Right kidney (tissue), 9 donors: ENCODE data around the gene NOL4L.
A peak's percentile ranks its signal among the peaks of the same experiment; 100 is the strongest.

Source experiments
- DNase-seq: peaks from one replicate; pipeline ENCODE4 v3.0.0-alpha.2; 2016
- long read RNA-seq, 8 donors: transcript quantifications; one replicate each; lab custom pipeline, GENCODE V29; 2026

Gene NOL4L, protein sequence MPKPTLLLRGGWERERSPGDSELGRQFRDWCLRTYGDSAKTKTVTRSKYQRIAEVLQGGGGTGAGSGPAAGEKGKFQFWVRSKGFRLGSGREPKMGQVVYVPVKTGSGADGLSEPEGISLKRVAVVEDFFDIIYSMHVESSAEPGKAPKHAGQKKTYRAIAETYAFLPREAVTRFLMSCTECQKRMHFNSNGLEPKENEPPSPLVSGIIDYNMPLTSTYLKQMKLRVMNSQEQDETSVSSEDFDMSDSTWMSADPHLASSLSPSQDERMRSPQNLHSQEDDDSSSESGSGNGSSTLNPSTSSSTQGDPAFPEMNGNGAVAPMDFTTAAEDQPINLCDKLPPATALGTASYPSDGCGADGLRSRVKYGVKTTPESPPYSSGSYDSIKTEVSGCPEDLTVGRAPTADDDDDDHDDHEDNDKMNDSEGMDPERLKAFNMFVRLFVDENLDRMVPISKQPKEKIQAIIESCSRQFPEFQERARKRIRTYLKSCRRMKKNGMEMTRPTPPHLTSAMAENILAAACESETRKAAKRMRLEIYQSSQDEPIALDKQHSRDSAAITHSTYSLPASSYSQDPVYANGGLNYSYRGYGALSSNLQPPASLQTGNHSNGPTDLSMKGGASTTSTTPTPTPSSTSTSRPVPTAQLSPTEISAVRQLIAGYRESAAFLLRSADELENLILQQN
- long read RNA-seq, donor 1, partial matches to known transcripts: 13 of 15 reads
- long read RNA-seq, donor 1, other reads (novel, unspliced or antisense): 0 of 15 reads
- long read RNA-seq, donor 2, full-length matches to known transcripts: 6 of 11 reads
- long read RNA-seq, donor 2, partial matches to known transcripts: 5 of 11 reads
- long read RNA-seq, donor 2, other reads (novel, unspliced or antisense): 0 of 11 reads
- long read RNA-seq, donor 3, full-length matches to known transcripts: 2 of 2 reads
- long read RNA-seq, donor 3, partial matches to known transcripts: 0 of 2 reads
- long read RNA-seq, donor 3, other reads (novel, unspliced or antisense): 0 of 2 reads
- long read RNA-seq, donor 4, full-length matches to known transcripts: 12 of 17 reads
- long read RNA-seq, donor 4, partial matches to known transcripts: 5 of 17 reads
- long read RNA-seq, donor 4, other reads (novel, unspliced or antisense): 0 of 17 reads
- long read RNA-seq, donor 5, full-length matches to known transcripts: 11 of 16 reads
- long read RNA-seq, donor 5, partial matches to known transcripts: 5 of 16 reads
- long read RNA-seq, donor 5, other reads (novel, unspliced or antisense): 0 of 16 reads
- long read RNA-seq, donor 6, full-length matches to known transcripts: 4 of 31 reads
- long read RNA-seq, donor 6, partial matches to known transcripts: 27 of 31 reads
- long read RNA-seq, donor 6, other reads (novel, unspliced or antisense): 0 of 31 reads
- long read RNA-seq, donor 7, full-length matches to known transcripts: 7 of 14 reads
- long read RNA-seq, donor 7, partial matches to known transcripts: 7 of 14 reads
- long read RNA-seq, donor 7, other reads (novel, unspliced or antisense): 0 of 14 reads
- long read RNA-seq, donor 8, full-length matches to known transcripts: 7 of 7 reads
- long read RNA-seq, donor 8, partial matches to known transcripts: 0 of 7 reads
- long read RNA-seq, donor 8, other reads (novel, unspliced or antisense): 0 of 7 reads

DNA sequence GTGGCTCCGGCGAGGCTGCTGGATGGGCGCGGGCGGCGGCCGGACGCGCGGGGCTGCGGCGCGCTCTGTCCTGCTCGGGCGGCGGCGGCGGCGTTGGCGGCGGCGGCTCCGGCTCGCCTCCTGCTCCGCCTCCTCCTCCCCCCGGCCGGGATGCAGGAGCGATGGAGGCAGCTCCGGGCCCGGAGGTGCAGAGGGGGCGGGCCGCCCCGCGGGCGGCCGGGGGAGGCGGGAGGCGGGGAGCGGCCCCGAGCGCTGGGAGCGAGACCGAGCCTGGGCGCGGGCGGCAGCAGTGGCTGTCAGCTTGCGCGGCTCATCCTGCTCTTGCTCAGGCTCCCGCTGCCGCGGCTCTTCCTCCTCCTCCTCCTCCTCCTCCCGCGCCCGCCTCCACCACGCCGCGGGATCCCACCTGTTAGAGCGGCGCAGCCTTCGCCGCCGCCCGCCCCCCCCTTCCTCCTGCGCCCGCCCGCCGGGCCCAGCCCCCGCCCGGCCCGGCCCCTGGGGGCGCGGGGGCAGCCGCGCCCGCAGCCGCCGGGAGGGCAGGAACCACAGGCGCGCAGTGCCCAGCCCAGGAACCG, at the start of gene NOL4L:
TSS of gene NOL4L (minus strand) at position 323 of the 575 bp plus-strand sequence. CDS start 443 bp downstream, outside the sequence.
- DNase-seq: no peak

DNA sequence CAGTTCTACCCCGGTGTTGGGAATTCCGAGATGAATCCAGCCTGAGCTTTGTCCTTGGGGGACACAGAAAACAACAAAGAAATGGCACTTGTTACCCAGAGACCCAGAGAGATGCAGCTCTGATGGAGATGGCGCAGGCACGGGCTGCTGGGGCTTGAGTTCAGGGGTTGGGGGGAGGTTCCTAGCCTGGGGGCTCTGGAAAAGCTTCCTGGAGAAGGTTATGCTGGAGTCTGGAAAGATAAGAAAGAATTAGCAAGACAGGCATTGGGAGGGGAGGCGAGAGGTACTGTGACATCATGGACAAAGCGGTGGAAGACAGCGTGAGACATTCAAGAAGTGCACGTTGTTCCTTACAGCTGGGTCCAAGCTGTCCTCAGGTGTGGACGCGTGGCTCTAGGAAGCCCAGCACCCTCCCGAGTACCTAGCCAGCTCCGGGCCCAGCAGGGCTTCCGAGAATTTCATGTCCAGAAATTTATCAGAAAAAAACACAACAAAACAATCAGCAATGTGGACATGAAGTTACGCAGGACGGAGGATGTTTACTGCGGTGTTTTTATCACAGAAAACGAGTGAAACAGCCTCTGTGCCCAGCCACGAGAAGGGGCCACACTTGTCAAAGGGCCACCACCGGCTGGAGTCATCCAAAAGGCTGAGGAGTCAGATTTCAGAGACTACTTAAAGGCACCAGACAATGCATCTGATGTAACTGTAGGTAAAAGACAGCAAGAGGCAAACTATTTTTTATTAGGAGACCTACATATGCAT, 49.1 kb upstream of the NOL4L start:
- no peak for DNase-seq

DNA sequence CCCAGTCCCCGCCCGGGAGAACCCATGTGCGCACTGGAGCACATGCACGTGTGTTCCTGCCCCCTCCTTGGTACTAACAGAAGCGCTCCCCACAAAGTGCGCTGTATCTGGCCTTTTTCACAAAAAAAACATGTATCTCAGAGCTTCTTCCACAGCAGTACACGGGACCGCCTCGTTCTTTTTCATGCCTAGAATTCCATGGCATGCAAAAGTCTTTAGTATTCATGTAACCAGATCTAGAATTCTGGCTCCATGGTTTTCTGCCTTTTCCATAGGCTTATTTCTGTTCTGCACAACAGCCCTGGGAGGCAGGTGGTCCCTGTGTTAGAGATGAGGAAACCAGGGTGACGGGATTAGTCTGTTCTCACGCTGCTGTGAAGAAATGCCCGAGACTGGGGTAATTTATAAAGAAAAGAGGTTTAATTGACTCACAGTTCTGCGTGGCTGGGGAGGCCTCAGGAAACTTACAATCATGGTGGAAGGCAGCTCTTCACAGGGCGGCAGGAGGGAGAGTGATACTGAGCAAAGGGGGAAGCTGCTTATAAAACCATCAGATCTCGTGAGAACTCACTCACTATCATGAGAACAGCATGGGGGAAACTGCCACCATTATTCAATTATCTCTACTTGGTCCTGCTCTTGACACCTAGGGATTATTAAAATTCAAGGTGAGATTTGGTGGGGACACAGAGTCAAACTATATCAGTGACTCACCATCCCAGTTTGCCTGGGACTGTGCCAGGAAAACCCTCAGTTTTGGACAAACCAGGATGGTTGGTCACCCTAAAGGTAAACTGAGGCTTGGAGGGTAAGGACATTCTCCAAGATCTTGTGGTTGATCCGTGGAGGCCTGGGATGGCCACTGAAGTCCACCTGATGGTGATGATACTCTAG, 47.6 kb upstream of the NOL4L start:
- DNase-seq: no peak

DNA sequence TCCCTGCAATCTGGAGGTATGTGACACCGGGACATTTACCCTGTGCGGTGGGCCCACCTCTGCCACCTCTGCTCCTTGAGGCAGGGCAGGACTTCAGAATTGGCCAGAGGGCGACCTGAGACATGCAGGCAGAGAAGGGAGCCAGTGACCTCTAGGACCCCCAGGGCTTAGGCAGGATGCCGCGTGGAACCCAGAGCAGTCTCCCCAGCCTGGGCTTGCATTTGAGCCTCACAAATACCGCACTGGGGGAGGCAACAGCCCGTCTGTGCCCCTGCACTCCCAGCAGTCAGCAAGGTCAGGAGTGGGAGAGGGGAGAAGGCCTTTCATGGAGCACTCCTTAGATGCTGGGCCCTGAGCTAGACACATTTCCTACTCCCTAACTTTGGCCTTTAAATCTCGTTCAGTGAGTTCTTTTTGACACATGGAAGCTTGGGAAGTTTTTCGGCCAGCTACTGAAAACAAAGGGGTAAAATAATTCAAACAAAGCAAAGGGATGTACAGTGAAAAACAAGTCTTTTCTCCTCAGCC, 46.9 kb upstream of the NOL4L start:
- DNase-seq: no peak

DNA sequence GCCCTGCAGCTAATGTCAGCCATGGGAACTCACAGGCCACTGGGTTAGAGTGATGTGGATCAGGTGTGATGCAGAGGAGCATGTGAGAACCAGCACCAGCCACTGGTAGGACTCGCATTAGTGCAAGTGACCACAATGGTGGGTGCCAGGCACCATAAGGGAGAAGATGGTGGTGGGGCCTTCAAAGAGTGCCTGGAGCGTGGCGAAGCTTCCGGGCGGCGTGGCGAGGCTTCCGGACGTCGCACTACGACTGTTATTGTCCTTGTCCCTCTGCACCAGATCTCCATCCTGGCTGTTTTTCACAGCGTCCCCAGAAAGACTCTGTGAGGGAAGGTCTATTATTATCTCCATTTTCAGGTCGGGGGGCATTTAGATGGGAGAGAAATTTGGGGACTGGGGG, 44.7 kb upstream of the NOL4L start:
- no peak for DNase-seq

DNA sequence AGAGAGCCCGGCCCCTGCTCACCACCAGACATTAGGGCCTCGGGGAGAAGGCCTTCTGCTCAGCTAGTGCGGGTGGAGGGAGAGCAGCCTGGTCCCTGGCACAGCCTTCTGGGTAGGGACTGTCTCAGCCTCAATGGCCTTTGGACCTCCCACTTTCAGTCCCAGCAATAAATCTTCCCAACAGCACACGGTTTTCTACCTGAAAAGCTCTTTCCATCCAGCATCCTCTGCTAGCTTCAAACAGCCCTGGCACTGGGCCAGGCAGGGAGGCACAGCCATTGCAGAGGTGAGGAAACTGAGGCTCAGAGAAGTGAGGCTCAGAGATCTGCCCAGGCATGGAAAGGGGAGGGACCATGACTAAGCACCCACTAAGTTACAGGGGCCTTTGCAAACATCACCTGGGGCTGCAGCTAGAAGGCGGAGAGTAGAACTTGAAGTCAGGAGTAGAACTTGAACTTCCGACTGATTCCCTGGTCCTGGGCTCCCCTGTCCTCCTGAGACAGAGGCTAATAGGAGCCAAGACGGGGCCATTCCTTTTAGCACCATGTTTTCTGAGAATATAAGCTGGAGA, 43.9 kb upstream of the NOL4L start:
- DNase-seq: no peak

DNA sequence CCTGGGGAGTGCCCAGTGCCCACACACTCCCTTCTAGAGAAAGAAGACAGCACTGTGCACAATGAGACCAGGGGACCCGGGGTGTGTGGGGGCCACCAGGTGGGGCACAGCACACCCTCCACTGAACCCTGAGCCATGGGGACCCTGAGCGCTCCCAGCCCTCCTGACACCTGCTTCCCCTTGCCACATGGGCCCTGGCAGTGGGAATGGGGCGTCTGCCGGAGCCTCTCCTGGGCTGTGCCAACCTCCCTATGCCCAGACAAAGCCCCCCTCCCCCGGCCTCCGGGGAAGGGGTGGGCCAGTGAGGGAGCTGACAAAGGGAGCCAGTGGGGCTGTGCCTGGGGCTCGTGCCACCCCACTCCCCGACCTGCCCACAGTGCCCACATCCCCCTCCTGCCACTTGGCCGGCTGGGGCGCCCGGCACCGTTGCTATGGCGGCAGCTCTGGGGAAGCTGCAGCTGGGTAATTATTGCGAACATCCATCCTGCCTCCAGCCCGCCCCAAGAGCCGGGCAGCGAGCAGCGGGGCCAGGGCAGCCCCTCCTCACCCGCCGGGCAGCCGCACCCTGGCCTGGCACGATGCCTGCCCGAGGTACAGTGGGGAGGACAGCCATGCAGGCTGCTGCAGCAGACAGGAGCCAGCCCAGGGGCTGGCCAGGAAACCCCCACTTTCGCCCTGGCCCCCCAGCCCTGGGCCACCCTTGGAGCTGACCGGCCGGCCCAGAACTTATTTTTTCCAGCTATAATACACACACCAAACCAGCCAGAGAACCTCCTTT, 41.9 kb upstream of the NOL4L start:
- DNase-seq: peak; percentile 69

DNA sequence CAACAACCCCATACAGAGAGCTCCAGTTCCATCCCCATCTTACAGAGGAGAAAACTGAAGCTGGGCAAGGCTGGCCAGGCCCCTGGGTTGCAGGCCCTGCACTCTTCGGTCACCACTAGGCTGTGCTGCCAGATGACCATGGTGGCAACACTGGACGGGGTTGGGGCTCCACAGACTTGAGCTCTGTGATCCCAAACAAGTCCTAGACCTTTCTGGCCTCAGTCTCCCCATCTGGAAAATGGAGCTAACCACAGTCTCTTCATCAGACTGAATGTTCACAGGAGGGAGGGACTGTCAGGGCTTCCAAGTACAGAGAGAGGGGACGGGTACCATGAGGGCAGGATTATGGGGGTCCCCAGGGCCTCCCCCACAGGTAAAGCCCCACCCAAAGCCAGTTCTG, 41.3 kb upstream of the NOL4L start:
- no peak for DNase-seq

DNA sequence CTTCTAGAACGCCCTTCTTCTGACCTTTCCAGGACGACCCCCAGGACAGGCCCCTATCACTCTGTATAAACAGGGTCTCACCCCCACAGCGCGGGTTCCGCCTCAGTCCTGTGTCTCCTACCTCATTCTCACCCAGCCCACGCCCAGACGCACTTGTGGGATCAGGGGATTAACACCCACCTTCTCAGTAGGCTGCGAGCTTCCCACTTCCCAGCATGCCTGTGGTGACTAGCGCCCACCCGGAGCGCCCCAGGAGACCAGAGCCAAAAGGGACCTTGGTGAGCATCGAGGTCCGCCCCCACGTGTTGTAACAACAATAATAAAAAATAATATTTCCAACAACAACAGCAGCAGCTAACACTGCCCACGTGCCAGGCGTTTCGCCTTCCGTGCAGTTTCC, 40.9 kb upstream of the NOL4L start:
- DNase-seq: no peak

DNA sequence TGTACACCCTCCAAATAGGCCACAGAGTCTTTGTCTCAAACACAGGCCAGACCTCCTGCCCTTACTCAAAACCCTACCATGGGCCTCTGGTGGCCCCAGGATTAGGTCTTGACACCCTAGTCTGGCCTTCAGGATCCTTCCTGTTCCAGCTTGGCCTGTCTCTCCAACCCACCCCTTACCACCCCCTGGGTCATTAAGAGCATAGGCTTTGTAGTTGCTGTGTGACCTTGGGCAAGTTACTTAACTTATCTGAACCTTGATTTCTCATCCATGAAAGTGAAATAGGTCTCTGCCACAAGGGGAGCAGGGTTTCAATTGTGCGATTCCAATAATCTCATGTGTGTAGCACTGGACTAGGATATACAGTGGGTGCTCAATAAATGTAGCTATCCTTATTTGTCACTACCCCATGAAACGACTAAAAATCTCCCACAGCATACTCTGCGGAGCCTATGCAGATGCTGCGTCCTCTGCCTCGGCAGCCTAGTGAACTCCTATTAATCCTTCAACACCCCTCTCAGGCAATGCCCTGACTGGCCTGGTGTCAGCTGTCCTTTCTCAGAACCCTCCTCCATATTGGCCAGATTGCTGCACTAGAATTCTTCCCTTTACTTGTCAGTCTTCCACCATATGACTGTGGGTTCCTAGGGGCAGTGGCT, 39.7 kb upstream of the NOL4L start:
- DNase-seq: no peak

DNA sequence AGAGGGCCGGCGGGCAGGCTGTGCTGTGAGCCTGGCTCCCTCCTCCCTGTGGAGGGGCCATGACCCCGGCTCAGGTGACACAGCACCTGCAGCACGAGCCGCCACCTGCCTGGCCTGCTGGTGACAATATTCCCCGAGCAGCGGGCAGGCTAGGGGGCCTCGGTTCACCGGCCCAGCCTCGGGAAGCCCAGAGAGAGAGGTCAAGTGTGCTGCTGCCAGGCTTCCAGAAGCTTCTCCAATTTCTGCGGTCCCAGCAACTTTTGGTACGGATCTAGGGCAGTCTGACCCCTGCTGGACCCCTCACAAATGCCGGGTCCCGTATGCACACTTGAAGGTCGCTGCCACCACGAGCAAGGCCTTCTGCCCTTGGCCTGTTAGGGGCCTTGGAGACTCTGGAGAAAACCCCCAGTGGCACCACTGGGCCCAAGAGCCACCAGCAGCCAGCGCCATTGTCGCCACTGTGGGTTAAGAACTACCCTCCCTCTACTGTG, 38.6 kb upstream of the NOL4L start:
- no peak for DNase-seq

DNA sequence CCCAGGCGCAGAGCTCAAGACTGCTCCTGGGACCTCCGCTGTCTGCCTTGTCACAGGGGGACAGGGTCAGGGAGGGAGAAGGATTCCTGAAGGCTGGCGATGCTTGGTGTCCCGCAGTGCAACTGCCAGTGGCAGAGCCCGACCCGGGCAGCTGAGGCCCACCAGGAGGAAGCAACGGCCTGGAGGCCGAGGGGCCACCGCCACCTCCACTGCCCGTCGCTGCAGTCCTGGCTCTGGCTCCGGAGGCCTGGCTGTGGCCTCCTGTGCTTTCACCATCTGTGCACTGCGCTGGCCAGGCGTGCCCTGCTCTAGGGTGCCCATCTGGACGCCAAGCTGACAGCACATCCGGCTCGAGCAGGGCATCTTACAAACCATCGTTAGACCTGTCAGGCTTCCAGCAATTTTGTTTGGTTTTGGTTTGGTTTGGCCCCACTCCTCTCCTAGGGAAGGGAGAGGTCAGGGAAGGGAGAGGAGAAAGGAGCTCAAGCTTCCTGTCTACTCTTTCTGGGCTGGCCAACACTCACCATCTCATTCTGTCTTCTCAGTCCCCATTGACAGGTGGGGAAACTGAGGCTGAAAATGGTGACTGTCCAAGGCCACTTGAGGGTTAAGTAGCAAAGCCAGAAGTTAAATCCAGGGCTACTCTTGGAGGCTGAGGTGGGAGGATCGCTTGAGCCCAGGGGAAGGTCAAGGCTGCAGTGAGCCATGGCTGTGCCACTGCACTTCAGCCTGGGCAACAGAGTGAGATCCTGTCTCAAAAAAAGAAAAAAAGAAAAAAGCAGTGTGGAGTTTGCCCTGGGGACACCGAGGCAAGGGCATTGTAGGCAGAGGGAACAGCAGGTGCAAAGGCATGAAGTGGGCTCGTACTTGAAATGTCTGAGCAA, 37.7 kb upstream of the NOL4L start:
- no peak for DNase-seq

DNA sequence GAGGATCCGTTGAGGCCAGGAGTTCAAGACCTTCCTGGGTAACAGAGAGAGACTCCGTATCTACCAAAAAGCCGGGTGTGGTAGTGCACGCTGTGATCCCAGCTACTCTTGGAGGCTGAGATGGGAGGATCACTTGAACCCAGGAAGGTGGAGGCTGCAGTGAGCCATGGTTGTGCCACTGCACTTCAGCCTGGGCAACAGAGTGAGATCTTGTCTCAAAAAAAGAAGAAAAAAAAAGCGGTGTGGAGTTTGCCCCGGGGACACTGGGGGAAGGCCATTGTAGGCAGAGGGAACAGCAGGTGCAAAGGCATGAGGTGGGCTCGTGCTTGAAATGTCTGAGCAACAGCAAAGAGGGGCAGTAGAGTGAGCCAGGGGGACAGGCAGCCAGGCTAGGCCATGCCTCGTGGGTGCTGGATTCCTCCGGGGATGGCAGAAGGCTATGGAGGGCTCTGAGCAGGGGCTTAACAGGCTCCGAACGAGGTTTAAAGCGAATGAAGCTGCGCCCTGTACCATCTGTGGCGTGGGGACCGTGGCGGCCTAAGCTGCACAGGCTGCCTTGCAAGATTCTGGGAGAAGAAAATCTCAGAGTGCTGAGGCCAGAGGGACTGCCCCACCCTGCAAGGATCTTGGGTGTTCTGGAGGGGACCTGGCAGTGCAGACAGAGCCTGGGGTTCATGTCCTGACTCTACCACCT, 36.9 kb upstream of the NOL4L start:
- DNase-seq: no peak

DNA sequence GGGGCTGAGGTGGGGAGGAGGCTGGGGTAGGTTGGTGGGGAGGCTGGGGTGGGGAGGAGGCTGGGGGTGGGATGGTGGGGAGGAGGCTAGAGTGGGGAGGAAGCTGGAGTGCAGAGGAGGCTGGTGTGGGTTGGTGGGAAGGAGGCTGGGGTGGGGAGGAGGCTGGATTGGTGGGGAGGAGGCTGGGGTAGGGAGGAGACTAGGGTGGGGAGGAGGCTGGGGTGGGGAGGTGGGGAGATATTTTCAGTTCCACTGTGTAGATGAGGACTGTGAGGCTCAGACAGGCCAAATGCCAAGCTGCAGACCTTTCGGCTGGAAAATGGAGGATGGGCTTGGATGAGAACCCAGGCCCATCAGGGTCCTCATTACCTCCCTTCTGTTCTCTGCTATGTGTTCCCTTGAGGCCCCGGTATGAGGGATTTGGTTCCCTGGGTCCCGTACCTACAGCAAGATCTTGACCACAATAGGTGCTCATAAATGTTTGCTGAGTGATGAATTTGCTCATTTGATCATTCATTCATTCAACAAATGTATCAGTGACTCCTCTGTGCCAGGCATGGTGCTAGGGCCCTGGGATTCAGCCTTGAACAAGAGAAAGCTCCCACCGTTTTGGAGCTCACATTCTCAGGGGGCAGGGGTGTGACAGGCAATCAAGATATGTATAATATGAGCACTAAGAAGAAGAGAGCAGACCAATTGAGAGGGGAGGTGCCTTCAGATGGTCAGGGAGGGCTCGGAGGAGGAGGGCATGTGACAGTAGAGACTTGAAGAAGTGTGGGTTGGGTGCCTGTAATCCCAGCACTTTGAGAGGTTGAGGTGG, 36.1 kb upstream of the NOL4L start:
- DNase-seq: no peak

DNA sequence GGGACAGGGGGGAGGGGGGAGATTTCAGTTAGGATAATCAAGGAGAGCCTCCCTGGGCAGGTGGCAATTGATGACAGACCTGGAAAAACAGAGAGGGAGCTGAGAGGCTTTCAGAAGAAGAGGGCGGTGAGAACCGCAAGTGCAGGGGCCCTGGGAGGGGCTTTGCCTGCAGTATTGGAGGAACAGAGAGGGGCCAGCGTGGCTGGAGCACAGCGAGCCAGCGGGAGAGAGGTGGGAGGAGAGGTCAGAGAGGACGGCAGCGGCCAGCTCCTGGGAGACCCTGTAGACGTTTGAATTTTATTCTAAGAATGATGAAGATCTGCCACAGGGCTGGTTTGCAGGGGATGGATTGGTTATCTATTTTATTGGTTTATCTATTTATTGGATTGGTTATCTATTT, 34.5 kb upstream of the NOL4L start:
- no peak for DNase-seq
